Activated naive CD4-positive, alpha-beta T cell treated with anti-CD3 and anti-CD28 coated beads, Interleukin-2, amount 10 ng/mL, durations not matched to agents 7 days and 5 days (primary cell): ENCODE data around the gene CACNA1S.
A peak's percentile ranks its signal among the peaks of the same experiment; 100 is the strongest.

ENCODE experiments used
- CTCF ChIA-PET: fragments of 350-600 bp; sonication (Branson Sonifier 250); formaldehyde crosslinking; loops from one replicate; lab custom pipeline; 2021; ENCODE audit warnings: antibody characterized with exemption; lab: Charles Lee
- DNase-seq: peaks from one replicate; pipeline ENCODE4 v3.0.0-alpha.2; 2020
- H3K27ac Mint-ChIP-seq: one replicate; pipeline ENCODE4 v1.8.0; 2021; ENCODE audit warnings: mild to moderate bottlenecking, moderate library complexity, mixed read lengths
- H3K27me3 Mint-ChIP-seq: one replicate; pipeline ENCODE4 v1.8.0; 2021; ENCODE audit warnings: mild to moderate bottlenecking, mixed read lengths
- H3K36me3 Mint-ChIP-seq: one replicate; pipeline ENCODE4 v1.8.0; 2021; ENCODE audit warnings: mixed read lengths
- H3K4me1 Mint-ChIP-seq: one replicate; pipeline ENCODE4 v1.8.0; 2021; ENCODE audit warnings: mixed read lengths
- H3K4me3 Mint-ChIP-seq: one replicate; pipeline ENCODE4 v1.8.0; 2021; ENCODE audit warnings: mild to moderate bottlenecking, moderate library complexity, mixed read lengths
- H3K9me3 Mint-ChIP-seq: one replicate; pipeline ENCODE4 v1.8.0; 2021; ENCODE audit warnings: mixed read lengths

Gene CACNA1S

DNA sequence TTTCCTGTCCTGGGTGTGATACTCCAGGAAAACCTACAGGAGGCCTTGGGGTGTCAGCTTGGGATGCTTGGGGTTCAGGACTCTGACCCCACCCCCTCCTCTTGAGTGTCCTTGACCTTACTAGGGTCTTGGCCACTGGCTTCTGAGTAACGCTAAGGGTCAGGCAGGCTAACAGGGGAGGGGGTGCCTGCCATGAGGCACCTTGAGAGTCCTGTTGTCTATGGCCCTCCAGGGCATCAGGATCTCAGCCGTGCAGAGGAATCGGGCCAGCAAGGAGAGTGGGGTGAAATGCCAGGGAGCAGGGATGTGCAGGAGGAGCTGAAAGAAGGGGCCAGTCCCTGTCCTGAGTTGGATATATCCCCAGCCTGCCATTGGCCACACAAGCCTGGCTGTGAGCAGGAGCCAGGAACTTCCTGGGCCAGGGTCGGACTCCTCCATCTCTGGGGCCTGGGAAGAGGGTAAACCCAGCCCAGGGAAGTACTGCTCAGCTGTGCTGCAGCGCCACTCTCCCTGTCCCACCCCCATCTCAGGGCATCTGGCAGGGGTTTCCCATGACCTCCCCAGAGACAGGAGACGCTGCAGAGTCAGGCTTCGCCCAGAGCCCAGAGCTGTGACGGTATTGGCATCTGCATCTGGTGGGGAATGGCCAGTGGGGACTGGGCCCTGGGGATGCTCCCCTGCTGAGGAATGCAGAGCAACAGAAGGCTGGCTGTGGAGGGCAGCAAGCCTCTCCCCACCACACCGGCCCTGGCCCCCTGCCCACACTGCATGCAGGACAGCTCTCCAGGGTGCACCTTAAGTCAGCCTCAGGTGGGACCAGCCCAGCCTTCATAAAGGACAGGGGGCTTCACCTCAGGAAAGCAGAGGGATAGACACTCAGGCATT, 95.0 kb downstream of the CACNA1S start:
- Mint-ChIP-seq H3K4me1 (peaks cover 96% of the 10 kb centered on the region), H3K9me3 (no peaks in the 10 kb centered on the region), H3K36me3 (peaks cover 46% of the 10 kb centered on the region), H3K27ac (peak overlapping the region; percentile 100), H3K4me3 (peak overlapping the region; percentile 38), H3K27me3 (no peaks in the 10 kb centered on the region)
- CTCF ChIA-PET, result interaction anchor here (0.9 to 7.3 kb wide), 6 partner anchors 9 to 46 kb away, joined by 4 to 57 read pairs (median 18); no protein-coding TSS in a partner anchor
- DNase-seq, result no peak

GRCh38 chr1:201016211-201016651, 96.0 kb downstream of the CACNA1S start:
- H3K27ac Mint-ChIP-seq, result peak overlapping the region; percentile 100
- H3K27me3 Mint-ChIP-seq, result no peaks in the 10 kb centered on the region
- peaks cover 48% of the 10 kb centered on the region for H3K36me3 Mint-ChIP-seq
- H3K9me3 Mint-ChIP-seq, result no peaks in the 10 kb centered on the region
- DNase-seq, result no peak
- H3K4me1 Mint-ChIP-seq, result peaks cover 97% of the 10 kb centered on the region
- CTCF ChIA-PET, result interaction anchor here (1.2 to 7.3 kb wide), 8 partner anchors 10 to 45 kb away, joined by 3 to 57 read pairs (median 12); no protein-coding TSS in a partner anchor
- H3K4me3 Mint-ChIP-seq, result peak overlapping the region; percentile 59

DNA sequence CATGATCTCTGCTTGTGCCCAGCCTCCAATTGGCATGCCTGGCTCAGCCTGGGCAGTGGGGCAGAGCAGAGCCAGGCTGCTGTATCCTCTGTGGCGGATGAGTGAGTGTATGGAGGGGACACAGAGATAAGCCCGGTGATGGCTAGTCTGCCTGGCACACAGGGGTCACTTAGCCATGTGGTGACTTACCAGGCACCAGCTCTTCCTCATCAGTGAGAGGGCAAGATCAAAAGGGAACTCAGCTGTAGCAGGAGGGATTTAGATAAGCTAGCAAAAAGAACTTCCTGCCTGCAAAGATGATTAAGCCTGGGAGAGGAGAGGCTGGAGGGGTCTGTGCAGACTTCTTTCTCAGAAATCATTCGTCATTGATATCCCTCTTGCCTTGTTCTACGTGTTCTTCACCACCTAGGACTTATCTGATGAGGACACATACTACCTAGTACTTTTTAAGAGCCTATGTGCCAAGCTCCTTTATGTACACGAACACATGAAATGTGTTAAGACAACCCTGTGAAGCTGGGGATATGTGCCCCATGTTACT, 96.6 kb downstream of the CACNA1S start:
- peak overlapping the region; percentile 100 for H3K27ac Mint-ChIP-seq
- CTCF ChIA-PET, result interaction anchor here (1.2 to 7.3 kb wide), 9 partner anchors 10 to 44 kb away, joined by 3 to 57 read pairs (median 7); no protein-coding TSS in a partner anchor
- no peaks in the 10 kb centered on the region for H3K9me3 Mint-ChIP-seq
- H3K36me3 Mint-ChIP-seq, result peaks cover 47% of the 10 kb centered on the region
- no peaks in the 10 kb centered on the region for H3K27me3 Mint-ChIP-seq
- H3K4me3 Mint-ChIP-seq, result peak overlapping the region; percentile 59
- DNase-seq, result peak; percentile 36
- H3K4me1 Mint-ChIP-seq, result peaks cover 96% of the 10 kb centered on the region

DNA sequence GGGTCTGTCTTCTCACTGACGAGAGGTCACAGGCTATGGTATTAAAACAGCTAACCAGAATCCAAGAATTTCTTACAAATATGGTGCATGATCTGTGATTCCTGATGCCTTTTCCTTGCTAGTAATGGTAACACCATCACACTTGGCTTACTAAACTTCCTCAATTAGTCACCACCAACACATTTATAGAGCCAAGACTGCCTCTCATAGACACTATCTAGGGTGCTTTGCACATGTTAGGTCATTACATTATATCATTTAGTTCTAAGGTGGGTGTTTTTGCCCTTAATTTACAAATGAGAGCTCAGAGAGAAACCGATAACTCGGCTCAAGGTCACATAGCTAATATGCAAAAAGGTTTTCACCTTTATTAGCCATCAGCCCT, 97.4 kb downstream of the CACNA1S start:
- Mint-ChIP-seq H3K9me3 (no peaks in the 10 kb centered on the region), H3K36me3 (peaks cover 50% of the 10 kb centered on the region), H3K4me3 (peak overlapping the region; percentile 4), H3K4me1 (peaks cover 93% of the 10 kb centered on the region), H3K27ac (peak overlapping the region; percentile 100), H3K27me3 (no peaks in the 10 kb centered on the region)
- CTCF ChIA-PET, result interaction anchor here (0.6 to 4.5 kb wide), 7 partner anchors 11 to 875 kb away, joined by 3 to 30 read pairs (median 7); no protein-coding TSS in a partner anchor
- no peak for DNase-seq

- Mint-ChIP-seq H3K27ac (peak overlapping the region; percentile 100), H3K36me3 (peaks cover 51% of the 10 kb centered on the region), H3K9me3 (no peaks in the 10 kb centered on the region), H3K27me3 (no peaks in the 10 kb centered on the region), H3K4me1 (peaks cover 93% of the 10 kb centered on the region), H3K4me3 (peak overlapping the region; percentile 4)
- DNase-seq, result no peak
- CTCF ChIA-PET, result interaction anchor here (0.6 to 4.5 kb wide), 6 partner anchors 12 to 874 kb away, joined by 3 to 30 read pairs (median 12); no protein-coding TSS in a partner anchor
Observed at GRCh38 chr1:201013991-201014815, 98.0 kb downstream of the CACNA1S start.

GRCh38 chr1:201013031-201013485, 99.2 kb downstream of the CACNA1S start:
- Mint-ChIP-seq H3K36me3 (peaks cover 50% of the 10 kb centered on the region), H3K9me3 (no peaks in the 10 kb centered on the region), H3K4me3 (peak overlapping the region; percentile 62), H3K27me3 (no peaks in the 10 kb centered on the region), H3K4me1 (peaks cover 91% of the 10 kb centered on the region), H3K27ac (peak overlapping the region; percentile 94)
- peak; percentile 52 for DNase-seq
- CTCF ChIA-PET, result interaction anchor here (0.7 kb wide), 1 partner anchor 30 kb away, joined by 3 read pairs; no protein-coding TSS in a partner anchor

- H3K27me3 Mint-ChIP-seq, result no peaks in the 10 kb centered on the region
- peak overlapping the region; percentile 94 for H3K27ac Mint-ChIP-seq
- no peak overlapping the region for H3K4me3 Mint-ChIP-seq
- CTCF ChIA-PET, result interaction anchor here (0.6 to 3.5 kb wide), 2 partner anchors 9 to 32 kb away, joined by 3 to 15 read pairs; no protein-coding TSS in a partner anchor
- H3K4me1 Mint-ChIP-seq, result peaks cover 76% of the 10 kb centered on the region
- no peaks in the 10 kb centered on the region for H3K9me3 Mint-ChIP-seq
- peaks cover 46% of the 10 kb centered on the region for H3K36me3 Mint-ChIP-seq
- DNase-seq, result no peak
Observed at GRCh38 chr1:201011616-201012015, 100.6 kb downstream of the CACNA1S start.

DNA sequence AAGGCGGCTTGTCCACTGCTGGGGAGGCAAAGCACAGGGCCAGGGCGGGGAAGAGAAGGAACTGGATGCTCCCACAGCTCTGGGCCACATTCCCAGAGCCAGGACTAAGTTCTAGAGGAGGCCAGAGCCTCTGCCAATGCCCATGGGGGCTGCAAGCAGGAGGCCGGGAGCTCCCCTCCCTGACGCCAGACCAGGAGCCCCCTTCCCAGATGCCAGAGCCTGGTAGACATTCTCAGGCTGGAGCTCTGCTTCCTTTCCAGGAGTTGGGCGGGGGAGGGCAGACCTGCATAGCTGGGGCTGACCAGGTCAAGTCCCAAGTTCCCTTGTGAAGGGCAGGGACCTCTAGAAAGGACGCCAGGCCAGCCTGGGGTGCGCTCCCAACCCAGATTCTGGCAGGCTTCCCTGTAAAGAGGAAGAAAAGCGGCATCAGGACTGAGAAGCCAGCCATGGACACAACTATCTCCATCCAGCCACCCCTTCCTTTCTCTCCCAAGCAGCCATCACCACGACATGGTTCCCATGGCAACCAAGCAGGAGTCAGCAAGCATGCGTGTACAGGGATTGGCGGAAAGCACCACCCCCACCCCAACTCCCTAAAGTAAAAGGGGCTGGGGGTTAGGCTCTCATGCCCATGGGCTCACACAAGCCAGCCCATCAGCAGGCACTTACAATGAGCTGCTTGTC, 102.1 kb downstream of the CACNA1S start:
- no peaks in the 10 kb centered on the region for H3K27me3 Mint-ChIP-seq
- DNase-seq, result no peak
- H3K4me3 Mint-ChIP-seq, result no peak overlapping the region
- H3K36me3 Mint-ChIP-seq, result peaks cover 40% of the 10 kb centered on the region
- peaks cover 64% of the 10 kb centered on the region for H3K4me1 Mint-ChIP-seq
- peak overlapping the region; percentile 56 for H3K27ac Mint-ChIP-seq
- CTCF ChIA-PET, result interaction anchor here (1.0 to 3.5 kb wide), 2 partner anchors 11 to 16 kb away, joined by 3 to 15 read pairs; no protein-coding TSS in a partner anchor
- no peaks in the 10 kb centered on the region for H3K9me3 Mint-ChIP-seq

GRCh38 chr1:201008666-201009360, 103.4 kb downstream of the CACNA1S start:
- CTCF ChIA-PET, result interaction anchor here (1.1 to 3.5 kb wide), 2 partner anchors 12 to 120 kb away, joined by 3 to 15 read pairs; no protein-coding TSS in a partner anchor

GRCh38 chr1:201007481-201007880, 104.7 kb downstream of the CACNA1S start:
- Mint-ChIP-seq H3K36me3 (peaks cover 48% of the 10 kb centered on the region), H3K9me3 (no peaks in the 10 kb centered on the region), H3K4me1 (peaks cover 39% of the 10 kb centered on the region), H3K27ac (no peak overlapping the region), H3K4me3 (no peak overlapping the region), H3K27me3 (no peaks in the 10 kb centered on the region)
- no peak for DNase-seq
- CTCF ChIA-PET, result no interaction called here

More at GRCh38 chr1:201008666-201009360, 103.4 kb downstream of the CACNA1S start:
- Mint-ChIP-seq H3K9me3 (no peaks in the 10 kb centered on the region), H3K27ac (peak overlapping the region; percentile 71), H3K36me3 (peaks cover 42% of the 10 kb centered on the region), H3K27me3 (no peaks in the 10 kb centered on the region), H3K4me3 (no peak overlapping the region), H3K4me1 (peaks cover 52% of the 10 kb centered on the region)
- DNase-seq, result no peak

DNA sequence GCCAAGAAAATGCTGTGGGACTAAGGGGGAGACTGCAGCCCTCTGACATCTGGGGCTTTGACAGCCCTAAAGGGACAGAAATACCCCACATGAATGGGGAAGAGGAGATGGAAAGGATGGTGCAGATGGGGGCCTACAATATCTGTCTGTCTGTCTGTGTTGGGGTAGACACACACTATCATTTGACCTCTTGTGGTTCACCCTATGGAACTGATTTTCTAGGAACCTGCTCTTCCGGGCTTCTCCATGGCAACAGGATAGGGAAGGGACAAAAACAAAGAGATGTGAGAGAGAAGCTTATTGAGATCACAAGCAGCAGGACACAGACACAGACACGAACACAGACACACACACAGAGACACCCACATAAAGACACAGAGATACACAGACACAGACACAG, 105.8 kb downstream of the CACNA1S start:
- H3K4me1 Mint-ChIP-seq, result peaks cover 29% of the 10 kb centered on the region

GRCh38 chr1:201004732-201005131, 107.5 kb downstream of the CACNA1S start:
- CTCF ChIA-PET, result interaction anchor here (0.8 to 1.6 kb wide), 2 partner anchors 15 to 23 kb away, joined by 3 read pairs; no protein-coding TSS in a partner anchor
- Mint-ChIP-seq H3K27ac (no peak overlapping the region), H3K4me3 (no peak overlapping the region), H3K9me3 (no peaks in the 10 kb centered on the region), H3K27me3 (no peaks in the 10 kb centered on the region), H3K36me3 (peaks cover 50% of the 10 kb centered on the region), H3K4me1 (peaks cover 15% of the 10 kb centered on the region)
- no peak for DNase-seq

More for the DNA sequence above, 105.8 kb downstream of the CACNA1S start:
- CTCF ChIA-PET, result interaction anchor here (1.1 to 1.4 kb wide), 3 partner anchors 14 to 36 kb away, joined by 4 to 6 read pairs (median 4); no protein-coding TSS in a partner anchor
- Mint-ChIP-seq H3K9me3 (no peaks in the 10 kb centered on the region), H3K27me3 (no peaks in the 10 kb centered on the region), H3K27ac (no peak overlapping the region), H3K4me3 (no peak overlapping the region), H3K36me3 (peaks cover 50% of the 10 kb centered on the region)
- no peak for DNase-seq
